CD8-positive, alpha-beta memory T cell (primary cell): Measurements from ENCODE around the gene SST. TPM values are rescaled to one million over a fixed set of nuclear protein-coding genes. Genes with fewer than 3 reads are reported as not detected.
"Not testable (repeated sequence)": the region's sequence is repeated elsewhere in the genome, so short reads cannot be mapped to it uniquely, and the experiment has no call there.

ENCODE experiments used
- CTCF ChIA-PET: fragments of 350-600 bp; sonication (Branson Sonifier 250); formaldehyde crosslinking; loops from one replicate; lab custom pipeline; 2021; ENCODE audit warnings: antibody characterized with exemption; lab: Charles Lee
- POLR2A ChIA-PET: fragments of 350-600 bp; sonication (Branson Sonifier 250); formaldehyde crosslinking; loops from one replicate; lab custom pipeline; 2021; ENCODE audit warnings: antibody characterized with exemption; lab: Charles Lee
- DNase-seq, 5 donors: peaks; one replicate each; pipeline versions ENCODE4 v3.0.0 to v3.0.0-alpha.2; 2020 to 2022; ENCODE audit warnings: mixed read lengths in 1 of 5
- H3K27ac ChIP-seq: one replicate; pipeline ENCODE4 v1.7.0; 2013; ENCODE audit warnings: low read depth, mild to moderate bottlenecking, low read length, moderate library complexity
- H3K27me3 ChIP-seq: 2 replicates; pipeline ENCODE4 v1.7.0; 2013; ENCODE audit warnings: low read length, mild to moderate bottlenecking; ENCODE audit not compliant: insufficient read depth, poor library complexity, severe bottlenecking
- H3K36me3 ChIP-seq: 2 replicates; pipeline ENCODE4 v1.7.0; 2013; ENCODE audit warnings: mild to moderate bottlenecking, low read length, moderate library complexity; ENCODE audit not compliant: insufficient read depth
- H3K4me1 ChIP-seq: 2 replicates; pipeline ENCODE4 v1.7.0; 2013; ENCODE audit warnings: mild to moderate bottlenecking, low read length, moderate library complexity; ENCODE audit not compliant: insufficient read depth
- H3K4me3 ChIP-seq: 2 replicates; pipeline ENCODE4 v1.7.0; 2013; ENCODE audit warnings: mild to moderate bottlenecking, low read length
- H3K9me3 ChIP-seq: 2 replicates; pipeline ENCODE4 v1.7.0; 2013; ENCODE audit warnings: mild to moderate bottlenecking, low read length
- H3K27ac Mint-ChIP-seq, 8 donors: one replicate each; pipeline ENCODE4 v1.8.0; 2020 to 2021; ENCODE audit warnings: mixed read lengths in 8 of 8, mild to moderate bottlenecking in 6 of 8, inconsistent platforms in 3 of 8, moderate library complexity in 3 of 8
- H3K27me3 Mint-ChIP-seq, 2 donors: one replicate each; pipeline ENCODE4 v1.8.0; 2020 to 2021; ENCODE audit warnings: mixed read lengths in 2 of 2, mild to moderate bottlenecking in 1 of 2, moderate library complexity in 1 of 2
- H3K36me3 Mint-ChIP-seq, 3 donors: one replicate each; pipeline ENCODE4 v1.8.0; 2020 to 2021; ENCODE audit warnings: mixed read lengths in 3 of 3, inconsistent platforms in 1 of 3, mild to moderate bottlenecking in 1 of 3
- H3K4me1 Mint-ChIP-seq, 3 donors: one replicate each; pipeline ENCODE4 v1.8.0; 2020 to 2021; ENCODE audit warnings: mixed read lengths in 3 of 3, inconsistent platforms in 1 of 3, mild to moderate bottlenecking in 1 of 3
- H3K4me3 Mint-ChIP-seq, 7 donors: one replicate each; pipeline ENCODE4 v1.8.0; 2020 to 2021; ENCODE audit warnings: mixed read lengths in 7 of 7, mild to moderate bottlenecking in 6 of 7, moderate library complexity in 4 of 7, inconsistent platforms in 2 of 7
- H3K9me3 Mint-ChIP-seq, 5 donors: one replicate each; pipeline ENCODE4 v1.8.0; 2020 to 2022; ENCODE audit warnings: mixed read lengths in 5 of 5, mild to moderate bottlenecking in 3 of 5, moderate library complexity in 2 of 5, inconsistent platforms in 1 of 5
- polyA plus RNA-seq: library from polyadenylated mRNA; unstranded; fragments of 300-500 nt; fragmentation: Illumina TruSeq; gene quantifications from one replicate; pipeline ENCODE4 v1.2.3, GENCODE V29; 2021
- total RNA-seq, 2 experiments: library from RNA; stranded (reverse); gene quantifications; one replicate each; pipeline ENCODE4 v1.2.3, GENCODE V29; 2021

SST gene
- total and polyA plus RNA-seq, 3 experiments from 2014 or later: not detected

DNA sequence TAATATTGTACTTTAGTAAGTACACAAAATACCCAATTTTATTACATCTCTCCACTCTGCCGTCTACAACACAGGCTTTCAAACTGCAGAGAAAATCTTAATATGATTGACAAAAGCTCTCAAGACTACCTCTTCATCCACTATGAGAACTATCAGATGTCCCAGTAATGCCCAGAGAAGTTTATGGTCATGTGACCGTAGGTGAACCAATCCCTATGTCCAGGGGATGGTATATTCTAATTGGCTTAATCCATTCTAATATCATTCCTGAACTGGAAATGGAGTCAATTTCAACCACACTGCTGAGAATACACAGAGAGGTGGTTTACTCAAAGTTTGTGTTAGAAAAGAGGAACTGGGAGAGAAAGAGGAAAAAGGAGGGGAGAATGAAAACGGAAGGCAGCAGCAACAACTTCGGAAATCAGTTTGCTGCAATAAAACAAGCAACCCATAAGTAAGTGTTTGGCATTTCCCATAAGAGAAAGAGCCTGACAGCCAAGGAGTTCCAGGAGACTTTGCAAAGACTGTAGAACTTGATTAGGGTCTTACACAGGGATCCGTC, 7.3 kb downstream of the SST start:
- no peaks in the 10 kb centered on the region for H3K9me3 Mint-ChIP-seq
- no peak overlapping the region for H3K27ac Mint-ChIP-seq
- no peaks in the 10 kb centered on the region for H3K4me1 ChIP-seq
- no peaks in the 10 kb centered on the region for H3K36me3 ChIP-seq
- H3K27ac ChIP-seq: no peak overlapping the region
- DNase-seq: no peak
- no peaks in the 10 kb centered on the region for H3K36me3 Mint-ChIP-seq
- ChIA-PET CTCF (no interaction called here), POLR2A (no interaction called here)
- H3K4me3 ChIP-seq: no peak overlapping the region
- no peaks in the 10 kb centered on the region for H3K9me3 ChIP-seq
- H3K27me3 ChIP-seq: peaks cover 3% of the 10 kb centered on the region
- H3K27me3 Mint-ChIP-seq: peaks cover 7 to 41% of the 10 kb centered on the region in 2 donors
- H3K4me3 Mint-ChIP-seq: no peak overlapping the region
- no peaks in the 10 kb centered on the region for H3K4me1 Mint-ChIP-seq

DNA sequence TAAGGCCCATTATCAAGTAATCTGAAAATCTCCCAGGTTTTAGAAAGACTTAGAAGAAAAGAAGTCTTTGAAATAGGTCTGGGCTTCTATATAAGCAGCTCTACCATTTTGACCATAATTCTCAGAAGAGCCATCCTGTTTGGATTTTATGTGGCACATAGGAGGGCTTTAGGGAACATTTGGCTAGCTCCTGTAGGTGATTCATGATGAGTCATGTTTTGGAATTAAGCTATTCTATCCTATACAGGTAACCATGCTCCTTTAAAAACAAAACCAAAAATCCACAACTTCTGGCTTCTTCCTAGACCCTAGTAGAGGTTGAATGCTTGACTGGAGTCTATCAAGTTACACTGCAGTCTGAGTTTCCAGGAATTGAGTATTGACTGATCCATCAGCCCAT, 8.9 kb downstream of the SST start:
- Histone ChIP-seq H3K27ac (no peak overlapping the region), H3K36me3 (no peaks in the 10 kb centered on the region), H3K4me1 (no peaks in the 10 kb centered on the region), H3K27me3 (no peaks in the 10 kb centered on the region), H3K4me3 (no peak overlapping the region), H3K9me3 (no peaks in the 10 kb centered on the region)
- Mint-ChIP-seq H3K4me1 (no peaks in the 10 kb centered on the region), H3K4me3 (no peak overlapping the region), H3K9me3 (no peaks in the 10 kb centered on the region), H3K27ac (peak overlapping the region in 1 of 8 donors; percentile 30), H3K27me3 (peaks cover 4 to 35% of the 10 kb centered on the region in 2 donors), H3K36me3 (no peaks in the 10 kb centered on the region)
- ChIA-PET POLR2A (no interaction called here), CTCF (interaction anchor here (0.8 to 1.1 kb wide), 2 partner anchors 8 to 15 kb away, joined by 3 read pairs; no protein-coding TSS in a partner anchor)
- no peak for DNase-seq

GRCh38 chr3:187651282-187651681, 18.9 kb downstream of the SST start:
- no peak overlapping the region for H3K27ac Mint-ChIP-seq
- H3K4me3 Mint-ChIP-seq: no peak overlapping the region
- Histone ChIP-seq H3K9me3 (no peaks in the 10 kb centered on the region), H3K27ac (no peak overlapping the region), H3K4me3 (no peak overlapping the region), H3K4me1 (no peaks in the 10 kb centered on the region), H3K36me3 (no peaks in the 10 kb centered on the region), H3K27me3 (no peaks in the 10 kb centered on the region)
- no peak for DNase-seq
- ChIA-PET CTCF (interaction anchor here (0.8 kb wide), 1 partner anchor 13 kb away, joined by 4 read pairs; no protein-coding TSS in a partner anchor), POLR2A (no interaction called here)
- no peaks in the 10 kb centered on the region for H3K4me1 Mint-ChIP-seq
- H3K27me3 Mint-ChIP-seq: peaks cover 18 to 63% of the 10 kb centered on the region in 2 donors
- peaks cover 0 to 3% (median 0%) of the 10 kb centered on the region in 5 donors for H3K9me3 Mint-ChIP-seq
- no peaks in the 10 kb centered on the region for H3K36me3 Mint-ChIP-seq

GRCh38 chr3:187648177-187648576, 22.0 kb downstream of the SST start:
- H3K27ac Mint-ChIP-seq: no peak overlapping the region
- peaks cover 14 to 56% of the 10 kb centered on the region in 2 donors for H3K27me3 Mint-ChIP-seq
- no peak for DNase-seq
- H3K4me1 ChIP-seq: no peaks in the 10 kb centered on the region
- H3K4me1 Mint-ChIP-seq: no peaks in the 10 kb centered on the region
- peaks cover 0 to 4% (median 2%) of the 10 kb centered on the region in 5 donors for H3K9me3 Mint-ChIP-seq
- no peaks in the 10 kb centered on the region for H3K36me3 Mint-ChIP-seq
- no peak overlapping the region for H3K27ac ChIP-seq
- no peaks in the 10 kb centered on the region for H3K36me3 ChIP-seq
- no peaks in the 10 kb centered on the region for H3K9me3 ChIP-seq
- POLR2A ChIA-PET: interaction anchor here (0.6 kb wide), 1 partner anchor 1557 kb away, joined by 3 read pairs; no protein-coding TSS in a partner anchor
- H3K4me3 ChIP-seq: no peak overlapping the region
- H3K4me3 Mint-ChIP-seq: no peak overlapping the region
- H3K27me3 ChIP-seq: no peaks in the 10 kb centered on the region
- CTCF ChIA-PET: no interaction called here

GRCh38 chr3:187646906-187647660, 23.1 kb downstream of the SST start:
- Histone ChIP-seq H3K36me3 (no peaks in the 10 kb centered on the region), H3K27me3 (no peaks in the 10 kb centered on the region), H3K27ac (no peak overlapping the region), H3K9me3 (no peaks in the 10 kb centered on the region), H3K4me3 (no peak overlapping the region), H3K4me1 (no peaks in the 10 kb centered on the region)
- Mint-ChIP-seq H3K27ac (no peak overlapping the region), H3K4me1 (no peaks in the 10 kb centered on the region), H3K27me3 (peaks cover 13 to 52% of the 10 kb centered on the region in 2 donors), H3K36me3 (no peaks in the 10 kb centered on the region), H3K9me3 (peaks cover 0 to 4% (median 0%) of the 10 kb centered on the region in 5 donors), H3K4me3 (no peak overlapping the region)
- ChIA-PET POLR2A (no interaction called here), CTCF (interaction anchor here (1.2 kb wide), 1 partner anchor 14 kb away, joined by 3 read pairs; no protein-coding TSS in a partner anchor)
- DNase-seq: no peak

DNA sequence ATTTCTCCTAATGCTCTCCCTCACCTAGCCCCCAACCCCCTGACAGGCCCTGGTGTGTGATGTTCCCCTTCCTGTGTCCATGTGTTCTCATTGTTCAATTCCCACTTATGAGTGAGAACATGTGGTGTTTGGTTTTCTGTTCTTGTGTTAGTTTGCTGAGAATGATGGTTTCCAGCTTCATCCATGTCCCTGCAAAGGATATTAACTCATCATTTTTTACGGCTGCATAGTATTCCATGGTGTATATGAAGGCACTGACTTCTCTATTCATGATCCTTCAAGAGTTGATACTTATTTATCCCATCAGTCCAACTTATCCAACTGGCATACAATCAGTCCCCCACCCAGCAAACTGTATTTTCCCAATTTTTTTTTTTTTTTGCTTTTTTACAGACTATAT, 24.8 kb downstream of the SST start:
- H3K36me3 ChIP-seq, H3K9me3 ChIP-seq, H3K4me1 Mint-ChIP-seq, H3K27ac ChIP-seq, H3K27ac Mint-ChIP-seq, H3K36me3 Mint-ChIP-seq, H3K4me3 Mint-ChIP-seq, POLR2A ChIA-PET, DNase-seq, H3K27me3 ChIP-seq, H3K4me1 ChIP-seq, H3K9me3 Mint-ChIP-seq, H3K4me3 ChIP-seq: not testable (repeated sequence)
- CTCF ChIA-PET: interaction anchor here (1.1 kb wide), 1 partner anchor 34 kb away, joined by 3 read pairs; no protein-coding TSS in a partner anchor
- H3K27me3 Mint-ChIP-seq: peaks cover 13 to 47% of the 10 kb centered on the region in 2 donors

- peaks cover 0 to 6% (median 0%) of the 10 kb centered on the region in 5 donors for H3K9me3 Mint-ChIP-seq
- Histone ChIP-seq H3K27ac (no peak overlapping the region), H3K27me3 (no peaks in the 10 kb centered on the region), H3K4me3 (no peak overlapping the region), H3K4me1 (no peaks in the 10 kb centered on the region), H3K36me3 (no peaks in the 10 kb centered on the region), H3K9me3 (no peaks in the 10 kb centered on the region)
- H3K4me1 Mint-ChIP-seq: no peaks in the 10 kb centered on the region
- H3K27ac Mint-ChIP-seq: no peak overlapping the region
- CTCF ChIA-PET: interaction anchor here (0.9 kb wide), 1 partner anchor 31 kb away, joined by 3 read pairs; no protein-coding TSS in a partner anchor
- DNase-seq: no peak
- peaks cover 13 to 43% of the 10 kb centered on the region in 2 donors for H3K27me3 Mint-ChIP-seq
- POLR2A ChIA-PET: interaction anchor here (0.6 kb wide), 1 partner anchor 415 kb away, joined by 8 read pairs; no protein-coding TSS in a partner anchor
- H3K36me3 Mint-ChIP-seq: peaks cover 0 to 5% (median 0%) of the 10 kb centered on the region in 3 donors
- H3K4me3 Mint-ChIP-seq: no peak overlapping the region
Observed at GRCh38 chr3:187642861-187643260, 27.3 kb downstream of the SST start.
